HCT116 (cell line): ENCODE results near the gene SQSTM1. TPM values are rescaled to one million over a fixed set of nuclear protein-coding genes. Genes with fewer than 3 reads are reported as not detected.

Experiments
- ATAC-seq: fragments of 200-7000 bp; cut with Tn5 transposase; 2 replicates; pipeline ENCODE4 v1.9.1; 2020; ENCODE audit warnings: mild to moderate bottlenecking, moderate library complexity
- BruUV-seq: library from RNA; stranded (reverse); fragments of 400-500 nt; replicated peaks from 2 replicates; lab custom pipeline; 2021; lab: Mats Ljungman, UMichigan
- CTCF ChIA-PET: fragments of 300-600 bp; sonication (Branson Sonifier 250); formaldehyde crosslinking; loops from one replicate; lab custom pipeline; 2021; ENCODE audit warnings: antibody characterized with exemption; lab: Charles Lee
- POLR2A ChIA-PET: fragments of 300-600, 350-600 bp; sonication (Branson Sonifier 250); formaldehyde crosslinking; loops from one replicate; lab custom pipeline; 2021; ENCODE audit warnings: antibody characterized with exemption; lab: Charles Lee
- RAD21 ChIA-PET, 2 experiments: fragments of 300-600 bp; sonication (Branson Sonifier 250); formaldehyde crosslinking; loops; one replicate each; lab custom pipeline; 2023; ENCODE audit warnings: low total read pairs in 2 of 2; ENCODE audit not compliant: uncharacterized antibody in 2 of 2, unreplicated experiment in 2 of 2, low non-redundant PET in 1 of 2; lab: Charles Lee
- DNase-seq: peaks from one replicate; pipeline ENCODE4 v3.0.0-alpha.2; 2010; ENCODE audit warnings: low read depth, low spot score
- H2AFZ ChIP-seq: fragments of 200-600 bp; shearing (Covaris generic), sonication (generic); 2 replicates; pipeline ENCODE4 v1.6.1; 2017; ENCODE audit warnings: low read depth, mixed run types, mixed read lengths, antibody characterized with exemption, low read length; ENCODE audit not compliant: poor library complexity, severe bottlenecking
- H3K27ac ChIP-seq: 2 replicates; pipeline ENCODE4 v1.5.1; 2012; ENCODE audit warnings: low read depth, low read length
- H3K27me3 ChIP-seq: fragments of 200-600 bp; sonication (generic); 2 replicates; pipeline ENCODE4 v1.6.1; 2016; ENCODE audit warnings: mixed run types, low read length, mixed read lengths; ENCODE audit not compliant: insufficient read depth
- H3K36me3 ChIP-seq, 2 experiments: fragments of 200-500 bp in 1 of 2; fragments of 200-600 bp in 1 of 2; sonication (Bioruptor generic) in 1 of 2; sonication (generic) in 1 of 2; 2 replicates each; pipeline versions ENCODE4 v1.5.1 to v1.6.1; 2014 to 2016; ENCODE audit warnings: low read length in 2 of 2, inconsistent platforms in 1 of 2, mixed read lengths in 1 of 2, mixed run types in 1 of 2; ENCODE audit not compliant: insufficient read depth in 2 of 2, control insufficient read depth in 1 of 2
- H3K4me1 ChIP-seq, 2 experiments: fragments of 200-600 bp in 1 of 2; sonication (generic) in 1 of 2; 2 replicates each; pipeline versions ENCODE4 v1.5.1 to v1.6.1; 2012 to 2017; ENCODE audit warnings: low read length in 2 of 2, inconsistent platforms in 1 of 2, mild to moderate bottlenecking in 1 of 2, mixed read lengths in 1 of 2, mixed run types in 1 of 2, moderate library complexity in 1 of 2; ENCODE audit not compliant: insufficient read depth in 2 of 2, control insufficient read depth in 1 of 2
- H3K4me2 ChIP-seq: fragments of 200-600 bp; sonication (generic); 2 replicates; pipeline ENCODE4 v1.6.1; 2017; ENCODE audit warnings: mixed run types, low read length, mixed read lengths
- H3K4me3 ChIP-seq, 2 experiments: fragments of 200-600 bp in 1 of 2; sonication (generic) in 1 of 2; replicated peaks in 1 of 2; 2 replicates each; pipeline ENCODE4 v1.5.1; 2011 to 2016; ENCODE audit warnings: low read length in 2 of 2, control low read depth in 1 of 2, low read depth in 1 of 2, mild to moderate bottlenecking in 1 of 2, mixed read lengths in 1 of 2, mixed run types in 1 of 2
- H3K79me2 ChIP-seq: fragments of 200-600 bp; sonication (generic); 2 replicates; pipeline ENCODE4 v1.6.1; 2017; ENCODE audit warnings: mild to moderate bottlenecking, mixed run types, low read length, moderate library complexity, mixed read lengths; ENCODE audit not compliant: insufficient read depth
- H3K9ac ChIP-seq: fragments of 200-600 bp; sonication (generic); 2 replicates; pipeline ENCODE4 v1.6.1; 2016; ENCODE audit warnings: low read length, mixed read lengths
- H3K9me2 ChIP-seq: fragments of 200-600 bp; sonication (generic), shearing (Covaris generic); 2 replicates; pipeline ENCODE4 v1.6.1; 2017; ENCODE audit warnings: mixed run types, mild to moderate bottlenecking, moderate library complexity; ENCODE audit not compliant: insufficient read depth
- H3K9me3 ChIP-seq, 2 experiments: fragments of 200-500 bp in 1 of 2; fragments of 200-600 bp in 1 of 2; sonication (Bioruptor generic) in 1 of 2; sonication (generic) in 1 of 2; 2 replicates each; pipeline ENCODE4 v1.6.1; 2014 to 2017; ENCODE audit warnings: low read length in 2 of 2, mixed read lengths in 2 of 2, inconsistent platforms in 1 of 2, low read depth in 1 of 2, mild to moderate bottlenecking in 1 of 2, mixed run types in 1 of 2, moderate library complexity in 1 of 2; ENCODE audit not compliant: control insufficient read depth in 1 of 2, insufficient read depth in 1 of 2
- H4K20me1 ChIP-seq: fragments of 200-600 bp; sonication (generic), shearing (Covaris generic); 2 replicates; pipeline ENCODE4 v1.6.1; 2017; ENCODE audit warnings: mixed run types, mild to moderate bottlenecking, moderate library complexity; ENCODE audit not compliant: insufficient read depth
- CBX3 ChIP-seq: IDR thresholded peaks from 2 replicates; pipeline ENCODE4 v1.6.1; 2012; ENCODE audit warnings: low read depth
- CEBPB ChIP-seq: IDR thresholded peaks from 2 replicates; pipeline ENCODE4 v1.6.1; 2012; ENCODE audit warnings: low read depth
- ELF1 ChIP-seq: IDR thresholded peaks from 2 replicates; pipeline ENCODE4 v1.6.1; 2012; ENCODE audit warnings: low read depth, borderline replicate concordance
- EZH2phosphoT487 ChIP-seq: fragments of 200-600 bp; IDR thresholded peaks from 2 replicates; pipeline ENCODE4 v1.6.1; 2018; ENCODE audit warnings: antibody characterized with exemption, borderline replicate concordance
- FOSL1 ChIP-seq: IDR thresholded peaks from 2 replicates; pipeline ENCODE4 v1.6.1; 2012; ENCODE audit warnings: low read depth
- JUND ChIP-seq: IDR thresholded peaks from 2 replicates; pipeline ENCODE4 v1.6.1; 2012
- MAX ChIP-seq: IDR thresholded peaks from 2 replicates; pipeline ENCODE4 v1.6.1; 2012
- POLR2AphosphoS5 ChIP-seq: IDR thresholded peaks from 2 replicates; pipeline ENCODE4 v1.6.1; 2011; ENCODE audit warnings: mild to moderate bottlenecking, low read depth, low read length, moderate library complexity
- RAD21 ChIP-seq: IDR thresholded peaks from 2 replicates; pipeline ENCODE4 v1.6.1; 2012; ENCODE audit warnings: low read depth, mild to moderate bottlenecking
- SP1 ChIP-seq: IDR thresholded peaks from 2 replicates; pipeline ENCODE4 v1.6.1; 2012; ENCODE audit warnings: low read depth
- SRF ChIP-seq: IDR thresholded peaks from 2 replicates; pipeline ENCODE4 v1.6.1; 2012; ENCODE audit warnings: low read depth
- YY1 ChIP-seq: IDR thresholded peaks from 2 replicates; pipeline ENCODE4 v1.6.1; 2011; ENCODE audit warnings: low read length, low read depth, moderate library complexity, mild to moderate bottlenecking; ENCODE audit not compliant: insufficient replicate concordance; ENCODE audit errors: extremely low read depth
- intact Hi-C: fragments of 100-400 bp; cut with micrococcal nuclease; formaldehyde crosslinking; loops from 2 replicates; pipeline ENCODE4 v1.10.0; 2022
- total RNA-seq: library from RNA; stranded (reverse); gene quantifications from one replicate; pipeline ENCODE4 v1.2.1, GENCODE V29; 2021; ENCODE audit not compliant: unreplicated experiment
- TF ChIP-seq, protein P1 (sequence below): IDR thresholded peaks from 2 replicates; pipeline ENCODE4 v1.6.1; 2012; ENCODE audit warnings: low read depth
- TF ChIP-seq, protein P2 (sequence below), 3 experiments: fragments of 200-600 bp in 1 of 3; sonication (generic) in 1 of 3; IDR thresholded peaks in 2 of 3; conservative IDR thresholded peaks in 1 of 3; 2 replicates each; pipeline ENCODE4 v1.5.1; 2012 to 2017; ENCODE audit warnings: low read depth in 2 of 3, low read length in 2 of 3, antibody characterized with exemption in 1 of 3, borderline replicate concordance in 1 of 3, control low read depth in 1 of 3, mild to moderate bottlenecking in 1 of 3, mixed read lengths in 1 of 3, mixed run types in 1 of 3, moderate library complexity in 1 of 3; ENCODE audit not compliant: insufficient read depth in 1 of 3

SQSTM1 gene
- total RNA-seq, 1 experiment from 2014 or later: 299 TPM

GRCh38 chr5:179885491-179886090 is 64.9 kb downstream of the SQSTM1 start:
- RAD21 ChIA-PET: no interaction called here
- Histone ChIP-seq H2AFZ (no peak overlapping the region), H3K27ac (no peak overlapping the region), H4K20me1 (no peaks in the 10 kb centered on the region), H3K9me2 (no peaks in the 10 kb centered on the region), H3K79me2 (no peaks in the 10 kb centered on the region), H3K9me3 (peaks cover 18 to 19% of the 10 kb centered on the region in 2 experiments; a peak in 3 of 4 replicates), H3K9ac (no peak overlapping the region), H3K36me3 (peaks cover 37 to 75% of the 10 kb centered on the region in 2 experiments), H3K4me1 (no peaks in the 10 kb centered on the region), H3K4me2 (no peak overlapping the region), H3K27me3 (no peaks in the 10 kb centered on the region), H3K4me3 (no peak overlapping the region)
- CTCF ChIA-PET: no interaction called here
- intact Hi-C loops: no loop called here
- no TSS peak for BruUV-seq
- no peak for TF ChIP-seq CBX3
- no peak for TF ChIP-seq POLR2AphosphoS5
- TF ChIP-seq CEBPB: no peak
- no peak for TF ChIP-seq FOSL1
- TF ChIP-seq YY1: no peak
- TF ChIP-seq SP1: no peak
- TF ChIP-seq JUND: no peak
- no peak for TF ChIP-seq ELF1
- TF ChIP-seq SRF: no peak
- no peak for TF ChIP-seq EZH2phosphoT487
- TF ChIP-seq RAD21: no peak
- TF ChIP-seq MAX: no peak
- TF ChIP-seq, protein P1, sequence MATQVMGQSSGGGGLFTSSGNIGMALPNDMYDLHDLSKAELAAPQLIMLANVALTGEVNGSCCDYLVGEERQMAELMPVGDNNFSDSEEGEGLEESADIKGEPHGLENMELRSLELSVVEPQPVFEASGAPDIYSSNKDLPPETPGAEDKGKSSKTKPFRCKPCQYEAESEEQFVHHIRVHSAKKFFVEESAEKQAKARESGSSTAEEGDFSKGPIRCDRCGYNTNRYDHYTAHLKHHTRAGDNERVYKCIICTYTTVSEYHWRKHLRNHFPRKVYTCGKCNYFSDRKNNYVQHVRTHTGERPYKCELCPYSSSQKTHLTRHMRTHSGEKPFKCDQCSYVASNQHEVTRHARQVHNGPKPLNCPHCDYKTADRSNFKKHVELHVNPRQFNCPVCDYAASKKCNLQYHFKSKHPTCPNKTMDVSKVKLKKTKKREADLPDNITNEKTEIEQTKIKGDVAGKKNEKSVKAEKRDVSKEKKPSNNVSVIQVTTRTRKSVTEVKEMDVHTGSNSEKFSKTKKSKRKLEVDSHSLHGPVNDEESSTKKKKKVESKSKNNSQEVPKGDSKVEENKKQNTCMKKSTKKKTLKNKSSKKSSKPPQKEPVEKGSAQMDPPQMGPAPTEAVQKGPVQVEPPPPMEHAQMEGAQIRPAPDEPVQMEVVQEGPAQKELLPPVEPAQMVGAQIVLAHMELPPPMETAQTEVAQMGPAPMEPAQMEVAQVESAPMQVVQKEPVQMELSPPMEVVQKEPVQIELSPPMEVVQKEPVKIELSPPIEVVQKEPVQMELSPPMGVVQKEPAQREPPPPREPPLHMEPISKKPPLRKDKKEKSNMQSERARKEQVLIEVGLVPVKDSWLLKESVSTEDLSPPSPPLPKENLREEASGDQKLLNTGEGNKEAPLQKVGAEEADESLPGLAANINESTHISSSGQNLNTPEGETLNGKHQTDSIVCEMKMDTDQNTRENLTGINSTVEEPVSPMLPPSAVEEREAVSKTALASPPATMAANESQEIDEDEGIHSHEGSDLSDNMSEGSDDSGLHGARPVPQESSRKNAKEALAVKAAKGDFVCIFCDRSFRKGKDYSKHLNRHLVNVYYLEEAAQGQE: no peak
- TF ChIP-seq, protein P2, sequence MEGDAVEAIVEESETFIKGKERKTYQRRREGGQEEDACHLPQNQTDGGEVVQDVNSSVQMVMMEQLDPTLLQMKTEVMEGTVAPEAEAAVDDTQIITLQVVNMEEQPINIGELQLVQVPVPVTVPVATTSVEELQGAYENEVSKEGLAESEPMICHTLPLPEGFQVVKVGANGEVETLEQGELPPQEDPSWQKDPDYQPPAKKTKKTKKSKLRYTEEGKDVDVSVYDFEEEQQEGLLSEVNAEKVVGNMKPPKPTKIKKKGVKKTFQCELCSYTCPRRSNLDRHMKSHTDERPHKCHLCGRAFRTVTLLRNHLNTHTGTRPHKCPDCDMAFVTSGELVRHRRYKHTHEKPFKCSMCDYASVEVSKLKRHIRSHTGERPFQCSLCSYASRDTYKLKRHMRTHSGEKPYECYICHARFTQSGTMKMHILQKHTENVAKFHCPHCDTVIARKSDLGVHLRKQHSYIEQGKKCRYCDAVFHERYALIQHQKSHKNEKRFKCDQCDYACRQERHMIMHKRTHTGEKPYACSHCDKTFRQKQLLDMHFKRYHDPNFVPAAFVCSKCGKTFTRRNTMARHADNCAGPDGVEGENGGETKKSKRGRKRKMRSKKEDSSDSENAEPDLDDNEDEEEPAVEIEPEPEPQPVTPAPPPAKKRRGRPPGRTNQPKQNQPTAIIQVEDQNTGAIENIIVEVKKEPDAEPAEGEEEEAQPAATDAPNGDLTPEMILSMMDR (IDR thresholded peaks at IDR 0.05 in 2 of 3, conservative IDR thresholded peaks at IDR 0.05 in 1 of 3; ENCODE audit: borderline replicate concordance in 1 of 3, insufficient read depth in 1 of 3, low read depth in 2 of 3, low read length in 2 of 3): no peak
- no peak for ATAC-seq
- POLR2A ChIA-PET: no interaction called here
- no peak for DNase-seq
